GM04504 (cell line): Measurements from ENCODE around the gene GABARAPL1.
"Not testable (repeated sequence)": the region's sequence is repeated elsewhere in the genome, so short reads cannot be mapped to it uniquely, and the experiment has no call there.

Source experiments
- DNase-seq: peaks from one replicate; pipeline ENCODE4 v3.0.0-alpha.2; 2012; ENCODE audit warnings: low read depth

Gene GABARAPL1

DNA sequence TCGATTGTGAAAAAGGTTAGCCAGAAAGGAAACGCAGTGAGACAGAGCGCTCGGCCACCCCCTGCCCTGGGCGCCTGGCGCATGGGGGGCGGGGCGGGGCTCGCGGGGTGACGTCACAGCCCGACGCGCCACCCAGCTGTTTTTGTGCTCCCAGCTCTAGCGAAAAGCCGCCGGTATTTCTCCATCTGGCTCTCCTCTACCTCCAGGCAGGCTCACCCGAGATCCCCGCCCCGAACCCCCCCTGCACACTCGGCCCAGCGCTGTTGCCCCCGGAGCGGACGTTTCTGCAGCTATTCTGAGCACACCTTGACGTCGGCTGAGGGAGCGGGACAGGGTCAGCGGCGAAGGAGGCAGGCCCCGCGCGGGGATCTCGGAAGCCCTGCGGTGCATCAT lies at the start of gene GABARAPL1:
Gene GABARAPL1, plus strand, starts transcription at position 139 of the 393 bp plus-strand sequence. Its CDS starts 253 bp downstream, at position 392.
- DNase-seq: peak; percentile 69

- no peak for DNase-seq
Measured at GRCh38 chr12:10163084-10163483, 49.6 kb upstream of the GABARAPL1 start.

DNA sequence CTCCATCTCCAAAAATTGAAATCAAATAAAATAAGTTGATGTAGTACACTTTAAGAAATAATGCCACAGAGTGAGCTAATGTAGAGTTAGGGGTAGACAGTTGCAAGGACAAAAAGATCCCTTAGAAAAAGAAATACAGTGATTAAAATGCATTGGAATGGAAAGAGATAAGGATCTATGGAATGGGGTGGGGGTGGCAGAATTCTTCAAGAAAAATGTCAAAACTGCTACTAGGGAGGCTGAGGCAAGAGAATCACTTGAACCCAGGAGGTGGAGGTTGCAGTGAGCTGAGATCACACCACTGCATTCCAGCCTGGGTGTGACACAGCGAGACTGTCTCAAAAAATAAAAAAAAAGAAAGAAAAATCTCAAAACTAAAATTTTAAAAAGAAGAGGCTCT lies 47.3 kb upstream of the GABARAPL1 start:
- DNase-seq: no peak

- DNase-seq: no peak
Measured at GRCh38 chr12:10167599-10167998, 45.1 kb upstream of the GABARAPL1 start.

GRCh38 chr12:10169104-10169503 lies 43.6 kb upstream of the GABARAPL1 start:
- no peak for DNase-seq

DNA sequence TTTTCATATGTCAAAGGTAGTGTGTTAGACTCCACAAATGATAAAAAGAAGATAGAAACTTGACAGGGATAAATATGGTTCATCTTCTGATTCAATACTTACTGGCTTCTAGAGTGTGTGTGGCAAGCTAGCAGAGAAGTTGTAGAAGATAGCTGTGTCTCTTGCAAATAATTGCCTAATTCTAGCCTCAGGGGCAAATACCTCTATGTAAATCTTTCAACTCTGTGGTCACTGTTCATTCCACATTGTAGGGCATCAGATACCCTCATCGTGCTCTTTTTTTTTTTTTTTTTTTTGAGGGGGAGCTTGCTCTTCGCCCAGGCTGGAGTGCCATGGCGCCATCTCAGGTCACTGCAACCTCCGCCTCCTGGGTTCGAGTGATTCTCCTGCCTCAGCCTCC lies 42.5 kb upstream of the GABARAPL1 start:
- DNase-seq: peak; percentile 44

DNA sequence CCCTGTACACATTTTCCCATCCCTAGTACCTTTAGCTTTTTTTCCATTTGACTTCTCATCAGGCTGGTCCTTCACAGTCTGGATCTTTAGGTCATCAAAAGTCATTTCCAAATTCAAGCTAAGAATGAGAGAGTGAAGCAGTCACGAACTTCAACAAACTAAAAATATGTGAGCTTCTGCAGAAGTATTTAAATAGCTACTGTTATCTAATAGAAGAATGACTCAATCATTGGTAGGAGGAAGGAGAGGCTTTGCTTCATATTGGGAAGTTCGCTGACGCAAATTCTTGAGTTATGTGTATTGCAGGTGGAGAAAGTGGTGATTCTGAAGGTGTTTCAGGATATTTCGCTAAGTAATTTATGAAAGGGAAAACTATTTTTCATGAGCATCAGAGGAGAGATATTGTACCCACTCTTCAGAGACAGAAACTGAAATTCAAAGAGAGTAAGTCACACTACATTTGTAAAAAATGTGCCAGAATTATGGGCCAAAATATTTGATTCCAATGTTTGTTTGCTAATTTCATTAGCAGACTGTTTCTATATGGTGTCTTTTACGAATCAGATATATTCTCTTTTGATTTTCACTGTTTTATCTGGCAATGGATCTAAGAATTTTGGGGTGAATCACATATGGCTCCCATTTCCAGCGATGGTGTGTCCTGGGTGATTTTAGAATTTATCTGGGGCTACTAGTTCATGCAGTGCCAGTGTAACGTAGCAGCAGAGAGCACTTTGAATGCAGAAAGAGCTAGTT lies 40.5 kb upstream of the GABARAPL1 start, which contains the start of gene OLR1:
Gene OLR1, minus strand, starts transcription at position 160 of the 756 bp plus-strand sequence. Its CDS starts 55 bp downstream, at position 105.
- no peak for DNase-seq

DNA sequence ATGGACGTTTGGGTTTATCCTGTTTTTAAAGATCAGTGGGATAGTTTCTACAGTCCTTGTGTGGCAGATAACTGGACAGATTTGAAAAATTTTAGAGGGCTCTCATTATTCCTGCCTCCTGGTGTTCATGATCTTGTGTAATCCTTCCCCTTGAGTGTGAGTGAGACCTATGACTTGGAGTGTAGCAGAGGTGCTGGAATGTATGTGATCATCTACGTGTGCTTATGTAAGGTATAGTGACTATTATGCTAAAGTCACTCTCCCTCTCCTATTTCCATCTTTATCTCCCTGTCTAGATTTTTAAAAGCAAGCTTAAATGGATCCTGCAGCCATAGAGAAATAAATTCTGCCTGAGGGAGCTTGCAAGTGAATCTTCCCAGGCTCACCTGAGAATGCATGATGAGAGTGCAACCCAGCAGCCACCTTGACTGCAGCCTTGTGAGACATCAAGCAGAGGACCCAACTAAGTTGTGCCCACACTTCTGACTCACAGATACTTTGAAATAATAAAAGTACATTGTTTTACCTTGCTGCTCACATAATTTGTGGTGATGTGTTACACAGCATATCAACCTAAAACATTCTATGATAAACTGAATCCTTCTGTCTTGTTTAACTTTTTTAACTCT lies 37.6 kb upstream of the GABARAPL1 start:
- no peak for DNase-seq

- DNase-seq: no peak
Measured at GRCh38 chr12:10175846-10176636, 36.6 kb upstream of the GABARAPL1 start.

DNA sequence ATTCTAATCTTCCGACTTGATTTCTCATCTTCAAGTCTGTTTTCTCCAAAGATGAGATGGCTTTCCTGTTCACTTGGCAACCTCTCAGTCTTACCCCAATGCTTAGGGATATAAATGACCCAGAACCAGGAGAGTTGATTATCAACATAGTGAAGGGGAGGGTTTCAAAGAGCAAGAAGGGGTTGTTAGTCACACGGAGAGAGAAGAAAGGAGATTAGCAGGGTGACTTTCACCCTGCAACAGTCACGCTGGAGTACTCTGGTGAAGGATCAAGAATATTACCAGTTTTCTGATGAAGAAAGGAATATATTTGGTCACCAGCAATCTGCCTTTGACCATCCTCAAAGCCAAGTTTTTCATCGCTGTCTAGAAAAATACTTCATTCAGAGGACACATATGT lies 33.9 kb upstream of the GABARAPL1 start, which contains the start of gene TMEM52B:
Gene TMEM52B, plus strand, starts transcription at position 212 of the 400 bp plus-strand sequence. CDS start 543 bp downstream, outside the sequence.
- DNase-seq: no peak

DNA sequence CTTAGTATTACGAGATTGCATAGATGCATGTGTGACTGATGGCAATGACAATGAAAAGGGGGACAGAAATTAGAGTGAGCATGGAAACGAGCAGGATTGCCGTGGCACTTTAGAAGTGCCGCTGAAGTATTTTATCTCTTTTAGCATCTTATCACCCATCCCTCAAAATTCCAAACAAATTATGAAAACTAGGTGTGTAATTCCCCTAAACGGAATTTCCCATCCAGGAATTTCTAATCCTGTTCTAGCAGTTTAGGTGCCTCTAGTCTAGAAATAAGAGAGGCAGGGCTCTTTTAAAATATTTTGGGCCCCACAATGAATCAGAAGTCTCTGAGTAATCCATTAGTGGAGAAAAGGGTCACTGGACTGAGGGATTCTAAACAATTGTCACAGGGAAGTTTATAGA lies 32.9 kb upstream of the GABARAPL1 start:
- no peak for DNase-seq

GRCh38 chr12:10182354-10183049 lies 30.2 kb upstream of the GABARAPL1 start:
- DNase-seq: peak; percentile 68

GRCh38 chr12:10184261-10184843 lies 28.3 kb upstream of the GABARAPL1 start:
- DNase-seq: peak; percentile 56

DNA sequence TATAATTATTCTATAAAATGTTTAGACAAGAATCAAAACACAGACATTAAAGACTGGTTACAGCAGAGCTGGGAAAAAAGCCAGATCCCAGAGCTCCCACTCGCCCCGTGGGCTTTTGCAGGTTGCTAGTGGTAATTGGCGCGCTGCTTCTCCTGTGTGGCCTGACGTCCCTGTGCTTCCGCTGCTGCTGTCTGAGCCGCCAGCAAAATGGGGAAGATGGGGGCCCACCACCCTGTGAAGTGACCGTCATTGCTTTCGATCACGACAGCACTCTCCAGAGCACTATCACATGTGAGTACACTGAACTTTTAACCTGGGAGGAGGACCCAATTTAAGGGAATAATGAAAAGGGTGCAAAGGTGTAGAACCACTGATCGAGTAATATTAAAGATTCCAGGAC lies 26.4 kb upstream of the GABARAPL1 start:
- DNase-seq: no peak

DNA sequence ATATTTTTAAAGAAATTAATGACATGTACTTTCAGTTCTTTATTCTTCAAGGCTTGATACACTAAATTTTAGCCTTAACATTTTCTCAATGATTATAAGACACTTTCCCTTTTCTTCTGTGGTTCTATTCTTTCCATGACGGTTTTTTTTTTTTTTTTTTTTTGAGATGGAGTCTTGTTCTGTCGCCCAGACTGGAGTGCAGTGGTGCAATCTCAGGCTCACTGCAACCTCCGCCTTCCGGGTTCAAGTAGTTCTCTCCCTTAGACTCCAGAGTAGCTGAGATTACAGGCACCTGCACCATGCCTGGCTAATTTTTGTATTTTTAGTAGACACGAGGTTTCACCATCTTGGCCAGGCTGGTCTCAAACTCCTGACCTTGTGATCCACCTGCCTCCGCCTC lies 25.7 kb upstream of the GABARAPL1 start:
- DNase-seq: not testable (repeated sequence)

DNA sequence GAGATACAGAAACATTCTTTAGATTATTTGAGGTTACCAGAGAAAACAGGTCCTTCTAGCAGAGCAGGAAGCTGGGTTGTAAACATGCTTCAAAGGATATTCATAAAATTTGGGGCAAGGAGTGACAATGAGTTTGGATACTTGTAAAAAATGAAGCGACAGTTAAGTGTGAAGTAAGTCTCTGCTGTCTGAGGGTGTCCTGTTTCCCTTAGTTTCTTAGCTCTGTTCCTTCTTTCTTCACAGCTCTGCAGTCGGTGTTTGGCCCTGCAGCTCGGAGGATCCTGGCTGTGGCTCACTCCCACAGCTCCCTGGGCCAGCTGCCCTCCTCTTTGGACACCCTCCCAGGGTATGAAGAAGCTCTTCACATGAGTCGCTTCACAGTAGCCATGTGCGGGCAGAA lies 23.0 kb upstream of the GABARAPL1 start:
- DNase-seq: no peak

DNA sequence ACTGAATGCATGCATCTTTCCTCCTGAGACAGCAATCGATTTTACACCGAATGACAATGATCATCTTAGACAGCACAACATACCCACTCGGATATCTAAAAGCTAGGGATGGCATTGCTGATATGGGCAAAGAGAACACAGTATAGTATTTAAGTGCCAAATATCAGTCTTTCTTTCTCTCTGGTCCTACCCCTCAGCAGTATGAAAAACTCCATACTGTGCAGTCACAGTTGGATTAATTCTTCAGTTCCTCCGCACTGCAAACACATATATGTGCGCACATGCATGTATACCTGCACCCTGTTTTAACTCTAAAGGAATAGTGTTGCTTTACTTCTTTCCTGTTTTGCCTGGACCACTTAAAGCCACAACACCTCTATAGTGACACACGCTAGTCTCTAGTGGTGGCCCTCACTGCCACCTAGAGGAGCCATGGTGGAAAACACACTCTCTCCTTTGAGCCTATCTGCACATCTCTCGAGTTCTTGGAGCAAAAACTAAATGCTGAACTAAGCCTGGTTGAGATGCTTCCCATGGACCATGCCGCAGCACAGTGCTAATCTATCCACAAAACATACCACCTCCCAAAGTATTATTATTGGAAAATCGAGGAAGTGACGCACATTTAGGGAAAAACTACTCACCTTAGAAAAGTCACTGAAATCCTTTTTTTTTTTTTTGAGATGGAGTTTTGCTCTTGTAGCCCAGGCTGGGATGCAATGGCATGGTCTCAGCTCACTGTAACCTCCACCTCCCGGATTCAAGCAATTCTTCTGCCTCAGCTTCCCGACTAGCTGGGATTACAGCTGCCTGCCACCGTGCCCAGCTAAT lies 21.9 kb upstream of the GABARAPL1 start:
- DNase-seq: no peak

DNA sequence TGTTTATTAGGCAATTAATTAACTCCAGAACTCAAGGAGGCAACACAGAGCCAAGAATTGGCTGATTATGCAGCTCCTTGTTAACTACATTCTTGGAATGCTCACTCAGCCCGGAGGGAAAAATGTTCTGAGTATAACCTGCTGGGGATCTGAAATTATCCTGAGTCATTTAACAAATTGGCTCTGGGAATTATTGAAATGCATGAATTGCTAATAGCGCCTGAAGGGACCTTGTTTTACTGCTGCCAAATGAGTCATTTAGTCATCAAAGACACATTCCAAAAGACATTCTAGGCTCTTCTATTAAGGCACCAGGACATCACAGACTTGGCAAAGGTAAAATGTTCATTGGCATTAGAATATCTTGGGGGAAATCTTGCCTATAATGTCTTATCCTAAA lies 20.8 kb upstream of the GABARAPL1 start:
- DNase-seq: peak; percentile 84

DNA sequence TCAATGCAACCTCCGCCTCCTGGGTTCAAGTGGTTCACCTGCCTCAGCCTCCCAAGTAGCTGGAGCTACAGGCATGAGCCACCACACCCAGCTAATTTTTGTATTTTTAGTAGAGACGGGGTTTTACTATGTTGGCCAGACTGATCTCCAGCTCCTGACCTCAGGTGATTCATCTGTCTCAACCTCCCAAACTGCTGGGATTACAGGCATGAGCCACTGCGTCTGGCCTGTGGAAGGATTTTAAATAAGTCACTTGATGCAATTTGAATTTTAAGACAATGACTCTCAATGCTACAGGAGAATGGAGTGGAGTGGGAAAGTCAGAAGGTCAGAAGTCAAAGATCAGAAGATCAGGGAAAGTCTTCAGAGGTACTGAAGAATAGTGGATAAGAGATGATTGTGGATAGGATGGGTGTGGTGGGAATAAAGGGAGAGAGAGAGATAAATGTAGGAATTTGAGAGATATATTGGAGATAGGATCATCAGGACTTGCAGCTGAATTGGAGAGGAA lies 18.5 kb upstream of the GABARAPL1 start:
- DNase-seq: no peak

GRCh38 chr12:10196210-10196609 lies 16.5 kb upstream of the GABARAPL1 start:
- no peak for DNase-seq
